Measurements from ENCODE around the gene CHID1. TPM values are rescaled to one million over a fixed set of nuclear protein-coding genes. Genes with fewer than 3 reads are reported as not detected.

Gene CHID1
- total RNA-seq, 3 donors from 2014 or later: 52.3 to 64.3 (median 55.3) TPM

GRCh38 chr11:824942-825341 lies 85.7 kb downstream of the CHID1 start:
- TF ChIP-seq, protein P1, sequence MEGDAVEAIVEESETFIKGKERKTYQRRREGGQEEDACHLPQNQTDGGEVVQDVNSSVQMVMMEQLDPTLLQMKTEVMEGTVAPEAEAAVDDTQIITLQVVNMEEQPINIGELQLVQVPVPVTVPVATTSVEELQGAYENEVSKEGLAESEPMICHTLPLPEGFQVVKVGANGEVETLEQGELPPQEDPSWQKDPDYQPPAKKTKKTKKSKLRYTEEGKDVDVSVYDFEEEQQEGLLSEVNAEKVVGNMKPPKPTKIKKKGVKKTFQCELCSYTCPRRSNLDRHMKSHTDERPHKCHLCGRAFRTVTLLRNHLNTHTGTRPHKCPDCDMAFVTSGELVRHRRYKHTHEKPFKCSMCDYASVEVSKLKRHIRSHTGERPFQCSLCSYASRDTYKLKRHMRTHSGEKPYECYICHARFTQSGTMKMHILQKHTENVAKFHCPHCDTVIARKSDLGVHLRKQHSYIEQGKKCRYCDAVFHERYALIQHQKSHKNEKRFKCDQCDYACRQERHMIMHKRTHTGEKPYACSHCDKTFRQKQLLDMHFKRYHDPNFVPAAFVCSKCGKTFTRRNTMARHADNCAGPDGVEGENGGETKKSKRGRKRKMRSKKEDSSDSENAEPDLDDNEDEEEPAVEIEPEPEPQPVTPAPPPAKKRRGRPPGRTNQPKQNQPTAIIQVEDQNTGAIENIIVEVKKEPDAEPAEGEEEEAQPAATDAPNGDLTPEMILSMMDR (IDR thresholded peaks at IDR 0.05): no peak

GRCh38 chr11:824292-824880 lies 86.2 kb downstream of the CHID1 start:
- DNase-seq: peak; percentile 66 to 83 (median 82)

More at GRCh38 chr11:824942-825341, 85.7 kb downstream of the CHID1 start:
- H3K9me3 ChIP-seq: no peaks in the 10 kb centered on the region
- intact Hi-C loops (cut with DNase I, micrococcal nuclease): no loop called here
- no peak overlapping the region for H3K4me3 ChIP-seq
- no peaks in the 10 kb centered on the region for H3K36me3 ChIP-seq (ENCODE audit: low read depth)
- DNase-seq: no peak
- H3K4me1 ChIP-seq (ENCODE audit: low read depth): peaks cover 68% of the 10 kb centered on the region
- ATAC-seq: no peak

DNA sequence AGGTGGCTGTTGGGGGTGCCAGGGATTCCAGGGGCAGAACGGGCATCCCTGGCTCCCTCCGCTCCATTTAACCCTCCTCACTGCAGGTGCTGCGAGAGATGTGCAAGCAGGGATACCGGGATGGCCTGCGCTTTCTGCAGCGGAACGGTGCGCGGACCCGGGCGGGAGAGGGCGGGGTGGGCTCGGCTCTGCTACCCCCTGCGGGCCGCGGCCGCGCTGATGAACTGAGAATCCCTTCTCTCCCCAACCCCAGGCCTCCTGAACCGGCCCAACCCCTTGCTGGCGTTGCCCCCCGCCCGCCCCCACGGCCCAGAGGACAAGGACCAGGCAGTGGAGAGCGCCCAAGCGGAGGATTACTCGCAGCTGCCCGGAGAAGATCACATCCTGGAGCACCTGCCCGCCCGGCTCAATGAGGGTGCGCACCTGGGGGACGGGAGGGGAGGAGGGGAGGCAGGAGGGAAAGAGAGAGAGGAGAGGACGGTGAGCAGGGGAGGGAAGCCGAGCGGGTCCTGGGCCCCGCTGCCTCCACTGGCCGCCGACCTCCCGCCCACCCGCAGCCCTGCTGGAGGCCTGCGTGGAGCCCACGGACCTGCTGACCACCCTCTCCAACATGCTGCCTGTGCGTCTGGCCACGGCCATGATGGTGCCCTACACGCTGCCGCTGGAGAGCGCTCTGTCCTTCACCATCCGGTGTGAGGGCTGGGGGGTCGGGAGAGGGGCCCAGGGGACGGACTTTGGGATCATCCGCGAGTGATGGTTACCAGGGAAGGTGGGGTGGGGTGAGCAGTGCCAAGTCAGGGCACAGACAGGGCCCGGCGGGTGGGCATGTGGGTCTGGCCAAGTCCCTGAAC lies 86.9 kb downstream of the CHID1 start:
- intact Hi-C loops (cut with DNase I, micrococcal nuclease): no loop called here
- Histone ChIP-seq H3K4me3 (no peak overlapping the region), H3K36me3 (ENCODE audit: low read depth) (no peaks in the 10 kb centered on the region), H3K4me1 (ENCODE audit: low read depth) (peaks cover 61% of the 10 kb centered on the region), H3K9me3 (no peaks in the 10 kb centered on the region)
- TF ChIP-seq, protein P1 (IDR thresholded peaks at IDR 0.05): no peak
- no peak for ATAC-seq
- peak in 1 of 3 donors; percentile 54 for DNase-seq

More at GRCh38 chr11:824292-824880, 86.2 kb downstream of the CHID1 start:
- TF ChIP-seq, protein P1 (IDR thresholded peaks at IDR 0.05): no peak
- Histone ChIP-seq H3K4me1 (ENCODE audit: low read depth) (peaks cover 64% of the 10 kb centered on the region), H3K36me3 (ENCODE audit: low read depth) (no peaks in the 10 kb centered on the region), H3K4me3 (no peak overlapping the region), H3K9me3 (no peaks in the 10 kb centered on the region)
- peak; percentile 12 for ATAC-seq
- intact Hi-C loops (cut with DNase I, micrococcal nuclease): no loop called here

- peak in 1 of 3 donors; percentile 68 for DNase-seq
- peaks cover 55% of the 10 kb centered on the region for H3K4me1 ChIP-seq (ENCODE audit: low read depth)
- no peak overlapping the region for H3K4me3 ChIP-seq
- H3K9me3 ChIP-seq: no peaks in the 10 kb centered on the region
- TF ChIP-seq, protein P1 (IDR thresholded peaks at IDR 0.05): no peak
- H3K36me3 ChIP-seq (ENCODE audit: low read depth): no peaks in the 10 kb centered on the region
- intact Hi-C loops (cut with DNase I, micrococcal nuclease): no loop called here
- no peak for ATAC-seq
Observed at GRCh38 chr11:821512-822371, 88.9 kb downstream of the CHID1 start.
